ENCODE results near the gene GATA3.

GATA3 gene

GRCh38 chr10:8096931-8097330 is 42.4 kb downstream of the GATA3 start:
- DNase-seq (ENCODE audit: low spot score) (no peak), FAIRE-seq (no peak)

- FAIRE-seq (no peak), DNase-seq (ENCODE audit: low spot score) (no peak)
These were observed 45.9 kb downstream of the GATA3 start for GRCh38 chr10:8100366-8100765.

- no peak for DNase-seq (ENCODE audit: low spot score)
- no peak for FAIRE-seq
These were observed 48.4 kb downstream of the GATA3 start for GRCh38 chr10:8102708-8103401.

GRCh38 chr10:8103543-8103942 is 49.1 kb downstream of the GATA3 start:
- DNase-seq (ENCODE audit: low spot score) (no peak), FAIRE-seq (no peak)

GRCh38 chr10:8104005-8104404 is 49.5 kb downstream of the GATA3 start:
- FAIRE-seq (no peak), DNase-seq (ENCODE audit: low spot score) (no peak)

- FAIRE-seq (no peak), DNase-seq (ENCODE audit: low spot score) (no peak)
These were observed 50.2 kb downstream of the GATA3 start for GRCh38 chr10:8104721-8105120.

GRCh38 chr10:8105932-8106331 is 51.4 kb downstream of the GATA3 start:
- DNase-seq (ENCODE audit: low spot score) = no peak
- FAIRE-seq = no peak

- FAIRE-seq = no peak
- DNase-seq (ENCODE audit: low spot score) = no peak
These were observed 57.9 kb downstream of the GATA3 start for GRCh38 chr10:8112230-8112905.

- DNase-seq (ENCODE audit: low spot score) (no peak), FAIRE-seq (peak; percentile 95)
These were observed 58.5 kb downstream of the GATA3 start for GRCh38 chr10:8112942-8113442.

GRCh38 chr10:8113616-8114015 is 59.1 kb downstream of the GATA3 start:
- no peak for DNase-seq (ENCODE audit: low spot score)
- no peak for FAIRE-seq

- FAIRE-seq = no peak
- DNase-seq (ENCODE audit: low spot score) = no peak
These were observed 60.5 kb downstream of the GATA3 start for GRCh38 chr10:8114741-8115617.

GRCh38 chr10:8115618-8115980 is 61.1 kb downstream of the GATA3 start:
- DNase-seq (ENCODE audit: low spot score) (no peak), FAIRE-seq (no peak)

GRCh38 chr10:8116474-8116873 is 62.0 kb downstream of the GATA3 start:
- FAIRE-seq (no peak), DNase-seq (ENCODE audit: low spot score) (no peak)

- no peak for DNase-seq (ENCODE audit: low spot score)
- no peak for FAIRE-seq
These were observed 62.5 kb downstream of the GATA3 start for GRCh38 chr10:8116926-8117493.

- FAIRE-seq (no peak), DNase-seq (ENCODE audit: low spot score) (no peak)
These were observed 66.9 kb downstream of the GATA3 start for GRCh38 chr10:8121201-8121890.

GRCh38 chr10:8122611-8123369 is 68.3 kb downstream of the GATA3 start:
- DNase-seq (ENCODE audit: low spot score) (no peak), FAIRE-seq (no peak)

- no peak for FAIRE-seq
- no peak for DNase-seq (ENCODE audit: low spot score)
These were observed 69.9 kb downstream of the GATA3 start for GRCh38 chr10:8124436-8124835.
